Mammary epithelial cell (primary cell): ENCODE data around the gene SLC17A2.

Source experiments
- EZH2 ChIP-seq: IDR thresholded peaks from 2 replicates; pipeline ENCODE4 v1.6.1; 2012; ENCODE audit warnings: low read length, inconsistent platforms, borderline replicate concordance
- TF ChIP-seq, protein P1 (sequence below), 2 donors: IDR thresholded peaks in 1 of 2; conservative IDR thresholded peaks in 1 of 2; 2 replicates each; pipeline ENCODE4 v1.5.1; 2011 to 2012; ENCODE audit warnings: inconsistent platforms in 2 of 2, low read length in 2 of 2, mild to moderate bottlenecking in 2 of 2, control low read depth in 1 of 2, low read depth in 1 of 2; ENCODE audit not compliant: insufficient read depth in 1 of 2; ENCODE audit errors: extremely low read depth in 1 of 2

DNA sequence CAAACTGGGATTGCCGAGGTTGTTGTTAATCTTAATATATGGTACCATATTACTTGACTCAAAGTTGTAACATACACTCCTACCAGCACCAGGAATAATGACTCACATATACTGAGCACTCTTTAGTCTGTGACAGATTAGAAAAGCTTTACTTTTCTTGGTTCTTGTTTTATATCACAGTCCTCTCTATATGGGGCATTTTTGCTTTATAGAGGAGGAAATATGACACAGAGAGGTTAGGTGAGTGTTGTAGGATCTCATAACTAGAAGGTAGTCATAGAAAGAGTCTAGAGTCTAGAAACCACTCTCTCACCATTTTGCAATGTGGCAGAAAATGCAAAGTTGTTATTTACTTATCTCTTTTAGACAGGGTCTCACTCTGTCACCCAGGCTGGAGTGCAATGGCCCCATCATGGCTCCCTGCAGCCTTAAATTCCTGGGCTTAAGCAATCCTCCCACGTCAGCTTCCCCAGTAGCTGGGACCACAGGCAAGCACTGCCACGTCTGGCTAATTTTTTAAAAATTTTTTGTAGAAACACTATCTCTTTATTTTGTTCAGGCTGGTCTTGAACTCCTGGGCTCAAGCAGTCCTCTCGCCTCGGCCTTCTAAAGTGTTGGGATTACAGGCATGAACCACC lies 45.6 kb upstream of the SLC17A2 start:
- TF ChIP-seq, protein P1, sequence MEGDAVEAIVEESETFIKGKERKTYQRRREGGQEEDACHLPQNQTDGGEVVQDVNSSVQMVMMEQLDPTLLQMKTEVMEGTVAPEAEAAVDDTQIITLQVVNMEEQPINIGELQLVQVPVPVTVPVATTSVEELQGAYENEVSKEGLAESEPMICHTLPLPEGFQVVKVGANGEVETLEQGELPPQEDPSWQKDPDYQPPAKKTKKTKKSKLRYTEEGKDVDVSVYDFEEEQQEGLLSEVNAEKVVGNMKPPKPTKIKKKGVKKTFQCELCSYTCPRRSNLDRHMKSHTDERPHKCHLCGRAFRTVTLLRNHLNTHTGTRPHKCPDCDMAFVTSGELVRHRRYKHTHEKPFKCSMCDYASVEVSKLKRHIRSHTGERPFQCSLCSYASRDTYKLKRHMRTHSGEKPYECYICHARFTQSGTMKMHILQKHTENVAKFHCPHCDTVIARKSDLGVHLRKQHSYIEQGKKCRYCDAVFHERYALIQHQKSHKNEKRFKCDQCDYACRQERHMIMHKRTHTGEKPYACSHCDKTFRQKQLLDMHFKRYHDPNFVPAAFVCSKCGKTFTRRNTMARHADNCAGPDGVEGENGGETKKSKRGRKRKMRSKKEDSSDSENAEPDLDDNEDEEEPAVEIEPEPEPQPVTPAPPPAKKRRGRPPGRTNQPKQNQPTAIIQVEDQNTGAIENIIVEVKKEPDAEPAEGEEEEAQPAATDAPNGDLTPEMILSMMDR (conservative IDR thresholded peaks at IDR 0.05 in 1 of 2, IDR thresholded peaks at IDR 0.05 in 1 of 2; ENCODE audit: extremely low read depth in 1 of 2, insufficient read depth in 1 of 2, low read depth in 1 of 2, low read length in 2 of 2) = no peak
- TF ChIP-seq EZH2 = no peak
